NCI-H146 treated with DMSO at 0.1 percent for 48 hours (cell line): ENCODE data around the gene SMIM13.
"Not testable (repeated sequence)": the region's sequence is repeated elsewhere in the genome, so short reads cannot be mapped to it uniquely, and the experiment has no call there.

Experiments used
- DNase-seq: peaks from one replicate; lab custom pipeline; 2025; ENCODE audit not compliant: unreplicated experiment; lab: John Stamatoyannopoulos, UW

The SMIM13 gene

GRCh38 chr6:11083491-11083890 lies 10.1 kb upstream of the SMIM13 start:
- no peak for DNase-seq

- DNase-seq = no peak
Observed at GRCh38 chr6:11083956-11084355, 9.7 kb upstream of the SMIM13 start.

GRCh38 chr6:11085758-11086435 lies 7.7 kb upstream of the SMIM13 start:
- DNase-seq = no peak

- DNase-seq = not testable (repeated sequence)
Observed at GRCh38 chr6:11087141-11087812, 6.4 kb upstream of the SMIM13 start.

- DNase-seq = no peak
Observed at GRCh38 chr6:11089695-11090094, 3.9 kb upstream of the SMIM13 start.

GRCh38 chr6:11091141-11091540 lies 2.5 kb upstream of the SMIM13 start:
- DNase-seq = not testable (repeated sequence)

GRCh38 chr6:11092668-11093375 lies 812 bp upstream of the SMIM13 start:
- DNase-seq = peak; percentile 59

- DNase-seq = no peak
Observed at GRCh38 chr6:11093376-11093625, 333 bp upstream of the SMIM13 start.

GRCh38 chr6:11094411-11094851 lies 797 bp downstream of the SMIM13 start:
- DNase-seq = peak; percentile 52

GRCh38 chr6:11094941-11095340 lies 1.3 kb downstream of the SMIM13 start:
- no peak for DNase-seq

GRCh38 chr6:11096109-11096508 lies 2.5 kb downstream of the SMIM13 start:
- no peak for DNase-seq

- no peak for DNase-seq
Observed at GRCh38 chr6:11097476-11097875, 3.8 kb downstream of the SMIM13 start.

GRCh38 chr6:11098004-11098403 lies 4.4 kb downstream of the SMIM13 start:
- DNase-seq = no peak

- no peak for DNase-seq
Observed at GRCh38 chr6:11101417-11101816, 7.8 kb downstream of the SMIM13 start.

GRCh38 chr6:11103065-11103464 lies 9.4 kb downstream of the SMIM13 start:
- no peak for DNase-seq

- no peak for DNase-seq
Observed at GRCh38 chr6:11108726-11109125, 15.1 kb downstream of the SMIM13 start.

- no peak for DNase-seq
Observed at GRCh38 chr6:11110921-11111768, 17.5 kb downstream of the SMIM13 start, which contains the start of gene ERVFRD-1. ERVFRD-1 (minus strand) TSS chr6:11111725; CDS start chr6:11105310, 6,415 bp downstream.

GRCh38 chr6:11111769-11112437 lies 18.3 kb downstream of the SMIM13 start:
- no peak for DNase-seq

GRCh38 chr6:11113038-11113437 lies 19.4 kb downstream of the SMIM13 start:
- no peak for DNase-seq

GRCh38 chr6:11115808-11116536 lies 22.3 kb downstream of the SMIM13 start:
- not testable (repeated sequence) for DNase-seq
